DMS53 (cell line): ENCODE results near the gene SMIM14.

Experiments used
- DNase-seq: peaks from one replicate; lab custom pipeline; 2025; lab: John Stamatoyannopoulos, UW

SMIM14 gene

GRCh38 chr4:39497909-39498726 is 140.5 kb downstream of the SMIM14 start:
- DNase-seq: no peak
